GM12872 (cell line): Measurements from ENCODE around the gene VEZT.

Source experiments
- TF ChIP-seq, protein P1 (sequence below): IDR thresholded peaks from 3 replicates; pipeline ENCODE4 v1.5.1; 2011; ENCODE audit warnings: low read depth, mild to moderate bottlenecking, low read length, moderate library complexity; ENCODE audit not compliant: insufficient read depth

Gene VEZT

GRCh38 chr12:95258151-95258550, 40.5 kb downstream of the VEZT start:
- TF ChIP-seq, protein P1, sequence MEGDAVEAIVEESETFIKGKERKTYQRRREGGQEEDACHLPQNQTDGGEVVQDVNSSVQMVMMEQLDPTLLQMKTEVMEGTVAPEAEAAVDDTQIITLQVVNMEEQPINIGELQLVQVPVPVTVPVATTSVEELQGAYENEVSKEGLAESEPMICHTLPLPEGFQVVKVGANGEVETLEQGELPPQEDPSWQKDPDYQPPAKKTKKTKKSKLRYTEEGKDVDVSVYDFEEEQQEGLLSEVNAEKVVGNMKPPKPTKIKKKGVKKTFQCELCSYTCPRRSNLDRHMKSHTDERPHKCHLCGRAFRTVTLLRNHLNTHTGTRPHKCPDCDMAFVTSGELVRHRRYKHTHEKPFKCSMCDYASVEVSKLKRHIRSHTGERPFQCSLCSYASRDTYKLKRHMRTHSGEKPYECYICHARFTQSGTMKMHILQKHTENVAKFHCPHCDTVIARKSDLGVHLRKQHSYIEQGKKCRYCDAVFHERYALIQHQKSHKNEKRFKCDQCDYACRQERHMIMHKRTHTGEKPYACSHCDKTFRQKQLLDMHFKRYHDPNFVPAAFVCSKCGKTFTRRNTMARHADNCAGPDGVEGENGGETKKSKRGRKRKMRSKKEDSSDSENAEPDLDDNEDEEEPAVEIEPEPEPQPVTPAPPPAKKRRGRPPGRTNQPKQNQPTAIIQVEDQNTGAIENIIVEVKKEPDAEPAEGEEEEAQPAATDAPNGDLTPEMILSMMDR: no peak

DNA sequence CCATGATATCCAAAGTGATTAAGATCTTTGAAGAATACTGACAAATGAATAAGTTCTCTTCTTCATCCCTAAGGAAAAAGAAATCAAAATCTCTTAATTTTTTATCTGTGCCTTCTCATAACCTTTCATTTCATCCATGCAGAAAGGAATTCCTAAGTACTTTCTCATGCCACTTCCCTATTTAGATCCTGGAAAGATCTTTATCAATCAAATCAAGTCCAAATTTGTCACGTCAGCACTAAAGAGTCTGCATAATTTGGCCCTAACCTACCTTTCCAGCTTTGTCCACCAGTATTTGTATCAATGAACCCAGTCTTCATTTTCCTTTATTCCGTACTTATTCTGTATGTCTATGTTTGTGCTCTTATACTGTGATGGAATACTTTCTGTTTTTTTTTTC, 41.2 kb downstream of the VEZT start:
- TF ChIP-seq, protein P1: no peak

DNA sequence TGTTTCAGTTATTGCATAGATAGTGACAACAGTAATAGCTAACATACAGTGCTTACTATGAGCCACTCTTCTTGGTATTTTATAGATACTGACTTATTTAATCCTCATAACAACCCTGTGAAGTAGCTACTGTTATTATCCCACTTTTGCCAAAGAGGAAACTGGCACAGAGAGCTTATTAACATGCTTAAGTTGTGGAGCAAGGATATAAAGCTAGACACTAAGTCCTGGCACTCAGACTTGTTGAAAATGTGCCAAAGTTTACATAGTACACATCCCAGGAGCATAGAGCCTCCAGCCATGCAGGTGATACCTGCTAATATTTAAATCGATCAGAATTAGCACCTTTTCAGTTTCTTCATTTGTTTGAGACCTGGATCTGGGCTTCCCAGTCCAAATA, 41.8 kb downstream of the VEZT start:
- TF ChIP-seq, protein P1: no peak

DNA sequence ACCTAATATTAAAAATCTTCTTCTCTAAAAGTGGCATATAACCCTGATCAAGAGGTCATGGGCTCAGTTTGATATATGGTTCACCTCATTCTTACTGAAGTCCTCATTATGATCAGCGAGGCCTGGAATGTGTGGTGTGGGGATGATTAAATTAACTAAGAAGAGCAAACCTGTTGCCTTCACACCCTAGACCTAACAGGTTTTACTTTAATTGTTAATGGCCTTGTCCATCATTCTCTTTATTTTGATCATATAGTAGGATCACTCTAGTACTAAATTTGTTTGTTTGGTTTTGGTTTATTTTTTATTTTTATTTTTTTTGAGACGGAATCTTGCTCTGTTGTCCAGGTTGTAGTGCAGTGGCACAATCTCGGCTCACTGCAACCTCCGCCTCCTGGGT, 43.5 kb downstream of the VEZT start:
- TF ChIP-seq, protein P1: no peak

DNA sequence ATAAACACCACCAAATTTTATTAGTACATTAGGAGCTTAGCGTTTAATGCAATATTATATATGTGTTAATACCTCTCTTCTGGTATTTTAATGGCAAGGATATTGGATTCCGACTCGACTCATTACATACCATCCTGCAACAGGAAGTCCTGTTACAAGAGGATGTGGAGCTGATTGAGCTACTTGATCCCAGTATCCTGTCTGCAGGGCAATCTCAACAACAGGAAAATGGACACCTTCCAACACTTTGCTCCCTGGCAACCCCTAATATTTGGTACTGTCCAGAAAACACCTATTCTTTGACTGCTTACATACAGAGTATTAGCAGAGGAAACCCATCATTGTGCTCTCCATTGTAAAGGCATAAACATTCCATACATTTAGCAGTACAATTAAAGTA, 45.2 kb downstream of the VEZT start:
- TF ChIP-seq, protein P1: no peak

- TF ChIP-seq, protein P1: no peak
These were observed 48.2 kb downstream of the VEZT start for GRCh38 chr12:95265765-95266164.

DNA sequence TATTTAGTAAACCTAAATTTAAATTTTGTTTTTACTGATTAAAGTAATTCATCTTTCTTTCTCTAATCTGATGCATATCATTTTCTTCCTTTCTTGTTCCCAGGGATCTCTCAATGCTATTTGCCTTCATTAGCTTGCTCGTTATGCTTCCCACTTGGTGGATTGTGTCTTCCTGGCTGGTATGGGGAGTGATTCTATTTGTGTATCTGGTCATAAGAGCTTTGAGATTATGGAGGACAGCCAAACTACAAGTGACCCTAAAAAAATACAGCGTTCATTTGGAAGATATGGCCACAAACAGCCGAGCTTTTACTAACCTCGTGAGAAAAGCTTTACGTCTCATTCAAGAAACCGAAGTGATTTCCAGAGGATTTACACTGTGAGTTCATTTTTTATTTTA, 48.6 kb downstream of the VEZT start:
- TF ChIP-seq, protein P1: no peak

GRCh38 chr12:95269892-95270291, 52.3 kb downstream of the VEZT start:
- TF ChIP-seq, protein P1: no peak
